AG20443 (cell line): ENCODE results near the gene CDT1.
A peak's percentile ranks its signal among the peaks of the same experiment; 100 is the strongest.
"Not testable (repeated sequence)": the region's sequence is repeated elsewhere in the genome, so short reads cannot be mapped to it uniquely, and the experiment has no call there.

Experiments used
- DNase-seq: peaks from one replicate; pipeline ENCODE4 v3.0.0; 2012; ENCODE audit warnings: low spot score, mixed read lengths

The CDT1 gene

GRCh38 chr16:88816736-88817535, 13.3 kb downstream of the CDT1 start:
- DNase-seq: no peak

- no peak for DNase-seq
These were observed 14.4 kb downstream of the CDT1 start for GRCh38 chr16:88817785-88818574.

GRCh38 chr16:88818575-88818874, 14.9 kb downstream of the CDT1 start:
- DNase-seq: no peak

GRCh38 chr16:88819126-88819525, 15.5 kb downstream of the CDT1 start:
- no peak for DNase-seq

GRCh38 chr16:88820385-88821025, 16.9 kb downstream of the CDT1 start:
- DNase-seq: no peak

GRCh38 chr16:88821168-88821850, 17.7 kb downstream of the CDT1 start:
- no peak for DNase-seq

GRCh38 chr16:88822281-88823040, 18.9 kb downstream of the CDT1 start:
- DNase-seq: no peak

GRCh38 chr16:88823646-88824045, 20.1 kb downstream of the CDT1 start:
- not testable (repeated sequence) for DNase-seq

- DNase-seq: no peak
These were observed 20.9 kb downstream of the CDT1 start for GRCh38 chr16:88824256-88825077.

- DNase-seq: no peak
These were observed 21.6 kb downstream of the CDT1 start for GRCh38 chr16:88825146-88825545.

- no peak for DNase-seq
These were observed 22.7 kb downstream of the CDT1 start for GRCh38 chr16:88826070-88826840.

GRCh38 chr16:88827727-88828126, 24.1 kb downstream of the CDT1 start:
- no peak for DNase-seq

- DNase-seq: no peak
These were observed 25.1 kb downstream of the CDT1 start for GRCh38 chr16:88828711-88829110.

- no peak for DNase-seq
These were observed 26.7 kb downstream of the CDT1 start for GRCh38 chr16:88830258-88830657.

GRCh38 chr16:88830783-88831182, 27.2 kb downstream of the CDT1 start:
- DNase-seq: no peak

- DNase-seq: peak; percentile 29
These were observed 28.2 kb downstream of the CDT1 start for GRCh38 chr16:88831838-88832237.

GRCh38 chr16:88833086-88833485, 29.5 kb downstream of the CDT1 start:
- DNase-seq: no peak

GRCh38 chr16:88834670-88835069, 31.1 kb downstream of the CDT1 start:
- no peak for DNase-seq

GRCh38 chr16:88835383-88835782, 31.8 kb downstream of the CDT1 start:
- peak; percentile 76 for DNase-seq

GRCh38 chr16:88835818-88836217, 32.2 kb downstream of the CDT1 start:
- no peak for DNase-seq
